ENCODE results near the gene CPA4.
"Not testable (repeated sequence)": the region's sequence is repeated elsewhere in the genome, so short reads cannot be mapped to it uniquely, and the experiment has no call there.

CPA4 gene

GRCh38 chr7:130298544-130299326, 5.8 kb downstream of the CPA4 start:
- DNase-seq (ENCODE audit: low read depth): no peak
- no peak overlapping the region for H3K4me3 ChIP-seq (ENCODE audit: low read depth, low read length)

GRCh38 chr7:130299866-130300265, 6.9 kb downstream of the CPA4 start:
- H3K4me3 ChIP-seq (ENCODE audit: low read depth, low read length): no peak overlapping the region
- no peak for DNase-seq (ENCODE audit: low read depth)

GRCh38 chr7:130301501-130302020, 8.6 kb downstream of the CPA4 start:
- no peak overlapping the region for H3K4me3 ChIP-seq (ENCODE audit: low read depth, low read length)
- DNase-seq (ENCODE audit: low read depth): no peak

GRCh38 chr7:130302649-130303048, 9.7 kb downstream of the CPA4 start:
- H3K4me3 ChIP-seq (ENCODE audit: low read depth, low read length): no peak overlapping the region
- no peak for DNase-seq (ENCODE audit: low read depth)

- DNase-seq (ENCODE audit: low read depth): no peak
- H3K4me3 ChIP-seq (ENCODE audit: low read depth, low read length): no peak overlapping the region
Observed at GRCh38 chr7:130303127-130303526, 10.2 kb downstream of the CPA4 start.

- no peak for DNase-seq (ENCODE audit: low read depth)
- H3K4me3 ChIP-seq (ENCODE audit: low read depth, low read length): no peak overlapping the region
Observed at GRCh38 chr7:130303551-130303950, 10.6 kb downstream of the CPA4 start.

GRCh38 chr7:130303982-130304381, 11.0 kb downstream of the CPA4 start:
- no peak overlapping the region for H3K4me3 ChIP-seq (ENCODE audit: low read depth, low read length)
- DNase-seq (ENCODE audit: low read depth): no peak

GRCh38 chr7:130304878-130305277, 11.9 kb downstream of the CPA4 start:
- DNase-seq (ENCODE audit: low read depth): no peak

GRCh38 chr7:130305433-130306042, 12.6 kb downstream of the CPA4 start:
- H3K4me3 ChIP-seq (ENCODE audit: low read depth, low read length): no peak overlapping the region
- DNase-seq (ENCODE audit: low read depth): no peak

More at GRCh38 chr7:130304878-130305277, 11.9 kb downstream of the CPA4 start:
- H3K4me3 ChIP-seq (ENCODE audit: low read depth, low read length): no peak overlapping the region

- no peak for DNase-seq (ENCODE audit: low read depth)
- no peak overlapping the region for H3K4me3 ChIP-seq (ENCODE audit: low read depth, low read length)
Observed at GRCh38 chr7:130309986-130310385, 17.0 kb downstream of the CPA4 start.

GRCh38 chr7:130314305-130314704, 21.3 kb downstream of the CPA4 start:
- H3K4me3 ChIP-seq (ENCODE audit: low read depth, low read length): no peak overlapping the region
- DNase-seq (ENCODE audit: low read depth): no peak

GRCh38 chr7:130319541-130319940, 26.6 kb downstream of the CPA4 start:
- H3K4me3 ChIP-seq (ENCODE audit: low read depth, low read length): no peak overlapping the region
- no peak for DNase-seq (ENCODE audit: low read depth)

GRCh38 chr7:130321542-130322229, 28.7 kb downstream of the CPA4 start:
- peak; percentile 30 for DNase-seq (ENCODE audit: low read depth)
- not testable (repeated sequence) for H3K4me3 ChIP-seq (ENCODE audit: low read depth, low read length)

- no peak overlapping the region for H3K4me3 ChIP-seq (ENCODE audit: low read depth, low read length)
- no peak for DNase-seq (ENCODE audit: low read depth)
Observed at GRCh38 chr7:130322615-130323014, 29.7 kb downstream of the CPA4 start.

GRCh38 chr7:130324306-130324943, 31.5 kb downstream of the CPA4 start:
- no peak for DNase-seq (ENCODE audit: low read depth)
- no peak overlapping the region for H3K4me3 ChIP-seq (ENCODE audit: low read depth, low read length)

- H3K4me3 ChIP-seq (ENCODE audit: low read depth, low read length): no peak overlapping the region
- DNase-seq (ENCODE audit: low read depth): no peak
Observed at GRCh38 chr7:130329681-130330080, 36.7 kb downstream of the CPA4 start.

GRCh38 chr7:130332259-130333053, 39.5 kb downstream of the CPA4 start:
- no peak for DNase-seq (ENCODE audit: low read depth)
- no peak overlapping the region for H3K4me3 ChIP-seq (ENCODE audit: low read depth, low read length)

- no peak overlapping the region for H3K4me3 ChIP-seq (ENCODE audit: low read depth, low read length)
- no peak for DNase-seq (ENCODE audit: low read depth)
Observed at GRCh38 chr7:130333832-130334231, 40.9 kb downstream of the CPA4 start.

- no peak for DNase-seq (ENCODE audit: low read depth)
- no peak overlapping the region for H3K4me3 ChIP-seq (ENCODE audit: low read depth, low read length)
Observed at GRCh38 chr7:130334274-130334673, 41.3 kb downstream of the CPA4 start.

Measured in skeletal muscle cell (primary cell).